Testis (tissue), 3 donors: ENCODE results near the gene UGT1A5. TPM values are rescaled to one million over a fixed set of nuclear protein-coding genes. Genes with fewer than 3 reads are reported as not detected.

Source experiments
- DNase-seq: peaks from one replicate; pipeline ENCODE4 v3.0.0-alpha.2; 2019
- H3K27ac ChIP-seq, 2 donors: fragments of 200-600 bp; sonication (generic); one replicate each; pipeline ENCODE4 v1.5.1; 2019
- H3K27me3 ChIP-seq: fragments of 200-600 bp; sonication (generic); one replicate; pipeline ENCODE4 v1.5.1; 2019
- H3K36me3 ChIP-seq: fragments of 200-600 bp; sonication (generic); one replicate; pipeline ENCODE4 v1.5.1; 2017; ENCODE audit warnings: low read depth; ENCODE audit errors: missing control alignments
- H3K4me1 ChIP-seq: fragments of 200-600 bp; sonication (generic); one replicate; pipeline ENCODE4 v1.5.1; 2019
- H3K4me3 ChIP-seq, 2 donors: fragments of 200-600 bp; sonication (generic); one replicate each; pipeline ENCODE4 v1.5.1; 2017 to 2019
- H3K9me3 ChIP-seq: fragments of 200-600 bp; sonication (generic); one replicate; pipeline ENCODE4 v1.5.1; 2017
- CTCF ChIP-seq, 3 experiments: fragments of 450-650 bp in 2 of 3; fragments of 200-600 bp in 1 of 3; sonication (generic) in 1 of 3; IDR thresholded peaks; one replicate each; pipeline ENCODE4 v1.5.1; 2016 to 2019; ENCODE audit warnings: antibody characterized with exemption in 3 of 3, mild to moderate bottlenecking in 2 of 3, moderate library complexity in 1 of 3
- POLR2A ChIP-seq: fragments of 450-650 bp; IDR thresholded peaks from one replicate; pipeline ENCODE4 v1.6.1; 2017; ENCODE audit warnings: antibody characterized with exemption, mild to moderate bottlenecking, moderate library complexity
- WGBS, 2 donors: methylation state at CpG; one replicate each; pipeline ENCODE4 v1.1.5; 2018; 5-methylcytosine and 5-hydroxymethylcytosine counted together
- intact Hi-C: fragments of 100-400 bp; cut with DNase I; formaldehyde crosslinking; loops from one replicate; pipeline ENCODE4 v1.15.1; 2023; ENCODE audit warnings: low total_unique reads
- polyA plus RNA-seq: library from polyadenylated mRNA; stranded (reverse); fragments of 350-450 nt; fragmentation: Illumina TruSeq; extraction: RNeasy Lipid Tissue Mini Kit (QIAGEN cat#74804); gene quantifications from one replicate; pipeline ENCODE4 v1.2.3, GENCODE V29; 2014; ENCODE audit warnings: low read depth, low replicate concordance; ENCODE audit not compliant: insufficient read depth
- total RNA-seq, 2 donors: library from RNA; depleted of rRNA; stranded (reverse); fragments of >200 nt; gene quantifications; one replicate each; pipeline ENCODE4 v1.2.3, GENCODE V29; 2016

UGT1A5 gene
- total and polyA plus RNA-seq, 3 donors from 2014 or later = 0.16 TPM; not detected in 2

- no peaks in the 10 kb centered on the region for H3K9me3 ChIP-seq
- H3K36me3 ChIP-seq = no peaks in the 10 kb centered on the region
- DNase-seq = peak; percentile 7
- no peaks in the 10 kb centered on the region for H3K27me3 ChIP-seq
- WGBS, 2 donors = 88 to 90% methylated on average over 14 of the region's 14 CpGs
- intact Hi-C loops = no loop called here
- H3K4me1 ChIP-seq = no peaks in the 10 kb centered on the region
- no peak overlapping the region for H3K27ac ChIP-seq
- no peak for TF ChIP-seq CTCF (IDR thresholded peaks at IDR 0.05)
- TF ChIP-seq POLR2A = no peak
- H3K4me3 ChIP-seq = no peak overlapping the region
Observed at GRCh38 chr2:233798335-233799086, 85.8 kb downstream of the UGT1A5 start.

- WGBS, 2 donors = 61 to 72% methylated on average over 7 of the region's 7 CpGs
- no peaks in the 10 kb centered on the region for H3K36me3 ChIP-seq
- H3K9me3 ChIP-seq = no peaks in the 10 kb centered on the region
- H3K27ac ChIP-seq = no peak overlapping the region
- no peaks in the 10 kb centered on the region for H3K4me1 ChIP-seq
- DNase-seq = peak; percentile 4
- H3K4me3 ChIP-seq = no peak overlapping the region
- H3K27me3 ChIP-seq = no peaks in the 10 kb centered on the region
- no peak for TF ChIP-seq POLR2A
- TF ChIP-seq CTCF (IDR thresholded peaks at IDR 0.05) = no peak
- intact Hi-C loops = no loop called here
Observed at GRCh38 chr2:233799087-233799665, 86.5 kb downstream of the UGT1A5 start.

GRCh38 chr2:233799716-233800115, 87.0 kb downstream of the UGT1A5 start:
- Histone ChIP-seq H3K4me3 (no peak overlapping the region), H3K4me1 (no peaks in the 10 kb centered on the region), H3K27me3 (no peaks in the 10 kb centered on the region), H3K9me3 (no peaks in the 10 kb centered on the region), H3K36me3 (no peaks in the 10 kb centered on the region), H3K27ac (no peak overlapping the region)
- DNase-seq = no peak
- TF ChIP-seq CTCF (IDR thresholded peaks at IDR 0.05) = no peak
- no peak for TF ChIP-seq POLR2A
- intact Hi-C loops = no loop called here
- 59 to 67% methylated on average over 3 to 5 of the region's 5 CpGs for WGBS, 2 donors

GRCh38 chr2:233800208-233800607, 87.5 kb downstream of the UGT1A5 start:
- Histone ChIP-seq H3K36me3 (no peaks in the 10 kb centered on the region), H3K27me3 (no peaks in the 10 kb centered on the region), H3K4me3 (no peak overlapping the region), H3K27ac (no peak overlapping the region), H3K4me1 (no peaks in the 10 kb centered on the region), H3K9me3 (no peaks in the 10 kb centered on the region)
- peak; percentile 4 for DNase-seq
- WGBS, 2 donors = 82 to 91% methylated on average over 7 of the region's 7 CpGs
- TF ChIP-seq POLR2A (no peak), CTCF (IDR thresholded peaks at IDR 0.05) (no peak)
- intact Hi-C loops = no loop called here
